GM21717 (cell line): ENCODE results near the gene XPC.
A peak's percentile ranks its signal among the peaks of the same experiment; 100 is the strongest.

ENCODE experiments used
- ATAC-seq: cut with Tn5 transposase; IDR thresholded peaks from one replicate; pipeline ENCODE4 v1.9.1; 2021; ENCODE audit warnings: mild to moderate bottlenecking, moderate library complexity; ENCODE audit not compliant: unreplicated experiment

XPC gene

DNA sequence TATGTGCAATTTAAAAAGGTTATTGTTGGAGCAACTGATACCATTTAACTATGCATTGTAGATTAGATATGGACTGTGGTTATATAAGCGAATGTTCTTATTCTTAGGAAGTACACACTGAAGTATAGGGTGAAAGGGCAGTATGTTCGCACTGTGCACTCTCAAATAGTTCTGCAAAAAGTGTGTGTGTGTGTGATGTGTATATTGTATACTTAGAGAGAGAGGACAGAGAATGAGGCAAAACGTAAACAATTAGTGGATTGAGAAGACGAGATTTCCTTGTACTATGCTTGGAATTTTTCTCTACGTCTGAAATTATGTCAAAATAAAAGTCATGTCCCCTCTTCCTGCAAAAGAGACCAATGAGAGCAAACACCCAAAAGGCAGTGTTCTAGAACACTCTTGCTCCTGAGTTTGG, 30.6 kb upstream of the XPC start:
- ATAC-seq, result no peak

DNA sequence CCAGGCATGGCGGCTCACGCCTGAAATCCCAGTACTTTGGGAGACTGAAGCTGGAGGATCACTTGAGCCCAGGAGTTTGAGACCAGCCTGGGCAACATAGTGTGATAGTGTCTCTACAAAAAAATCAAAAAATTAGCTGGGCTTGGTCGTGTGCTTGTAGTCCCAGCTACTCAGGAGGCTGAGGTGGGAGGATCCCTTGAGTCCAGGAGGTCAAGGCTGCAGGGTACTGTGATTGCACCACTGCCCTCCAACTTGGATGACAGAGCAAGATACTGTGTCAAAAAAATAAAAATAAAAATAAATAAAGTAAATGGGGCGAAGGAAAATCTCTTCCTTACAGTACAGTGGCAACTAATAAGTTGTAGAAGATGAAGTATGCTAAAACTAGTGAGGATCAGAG, 29.8 kb upstream of the XPC start:
- ATAC-seq, result no peak

DNA sequence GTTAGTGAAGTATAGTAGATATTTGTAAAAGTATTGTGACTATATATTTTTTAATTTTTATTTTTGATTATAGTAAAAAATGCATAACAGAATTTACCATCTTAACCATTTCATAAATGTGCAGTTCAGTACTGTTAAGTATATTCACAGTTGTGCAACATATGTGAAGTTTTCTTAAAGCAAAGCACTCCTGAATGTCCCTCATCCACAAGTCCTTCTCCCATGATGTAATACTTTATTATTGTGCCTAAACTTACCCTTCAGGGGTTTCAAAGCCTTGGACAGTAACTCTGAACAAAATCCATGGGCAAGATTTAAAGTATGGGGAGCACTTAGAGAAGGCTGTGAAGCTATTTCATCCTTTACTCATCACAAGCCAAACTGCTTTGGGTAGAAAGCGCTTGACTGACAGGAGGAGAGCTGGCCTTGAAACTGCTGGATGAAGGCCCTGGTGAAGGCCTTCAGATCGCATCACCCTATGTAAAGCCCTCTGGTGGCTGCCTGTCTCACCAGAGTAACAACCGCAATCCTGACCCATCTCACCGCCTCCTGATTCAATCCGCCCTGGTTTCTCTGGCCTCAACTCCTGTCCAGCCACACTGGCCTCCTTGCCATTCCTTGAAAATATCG, 28.3 kb upstream of the XPC start:
- no peak for ATAC-seq

DNA sequence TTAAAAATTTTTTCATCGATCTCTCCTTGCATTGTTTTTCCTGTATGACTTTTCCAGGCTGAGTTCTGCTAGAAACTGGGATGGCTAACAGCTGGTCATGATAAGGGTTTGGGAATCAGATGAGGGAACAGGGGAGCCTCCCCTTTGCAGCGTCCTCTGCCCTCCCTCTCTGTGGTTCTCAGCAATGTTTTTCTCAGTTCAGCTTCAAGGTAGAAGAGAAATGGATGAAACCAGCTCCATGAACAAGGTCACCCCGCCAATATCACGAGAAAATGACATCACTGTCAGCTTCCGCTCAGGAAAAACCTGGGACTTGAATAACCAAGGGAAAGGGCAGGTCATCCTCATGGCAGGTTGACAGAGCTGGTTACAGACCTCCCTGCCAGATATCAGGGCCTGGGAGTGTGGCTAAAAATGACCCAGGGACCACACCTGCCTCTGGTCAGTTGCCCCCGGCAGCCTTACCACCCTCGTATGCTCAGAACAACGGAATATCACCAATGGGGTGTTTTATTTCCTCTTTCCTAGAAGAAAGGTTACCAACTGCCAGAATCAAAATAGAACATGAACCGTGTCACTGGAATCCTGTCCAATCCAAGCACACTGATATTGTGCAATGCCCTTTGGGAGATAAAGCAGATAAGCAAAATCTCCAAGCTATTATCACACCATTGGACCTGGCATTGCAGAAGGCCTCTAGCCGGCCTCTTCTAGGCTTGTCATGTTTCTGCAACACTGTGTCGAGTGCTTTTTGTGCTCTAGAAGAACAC, 26.3 kb upstream of the XPC start:
- ATAC-seq, result no peak

DNA sequence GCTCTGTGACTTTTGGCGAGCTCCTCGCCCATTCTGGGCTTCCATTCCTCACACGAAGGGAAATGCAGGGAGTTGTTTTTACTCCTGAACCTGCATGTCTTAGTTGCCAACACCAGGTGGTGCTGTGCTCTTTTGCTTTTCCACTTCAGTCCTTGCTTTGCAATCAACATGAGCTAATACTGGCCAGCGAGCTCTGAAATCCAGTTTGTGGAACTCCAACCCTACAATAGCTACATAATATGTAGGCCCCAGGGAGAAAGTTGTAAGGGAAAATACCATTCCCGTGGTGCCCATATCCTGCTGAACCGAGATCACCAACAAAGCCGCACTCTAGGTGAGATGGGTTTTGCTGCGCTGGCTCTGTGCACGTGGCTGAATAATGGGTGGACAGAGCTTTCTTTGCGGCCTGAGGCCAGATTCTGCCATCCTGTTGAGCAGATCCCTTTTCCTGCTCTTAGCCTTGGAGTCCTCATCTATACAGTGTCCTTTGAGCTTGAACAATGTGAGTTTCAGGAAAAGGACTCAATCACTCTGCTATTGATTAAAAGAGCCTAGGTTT, 25.2 kb upstream of the XPC start:
- ATAC-seq, result no peak

DNA sequence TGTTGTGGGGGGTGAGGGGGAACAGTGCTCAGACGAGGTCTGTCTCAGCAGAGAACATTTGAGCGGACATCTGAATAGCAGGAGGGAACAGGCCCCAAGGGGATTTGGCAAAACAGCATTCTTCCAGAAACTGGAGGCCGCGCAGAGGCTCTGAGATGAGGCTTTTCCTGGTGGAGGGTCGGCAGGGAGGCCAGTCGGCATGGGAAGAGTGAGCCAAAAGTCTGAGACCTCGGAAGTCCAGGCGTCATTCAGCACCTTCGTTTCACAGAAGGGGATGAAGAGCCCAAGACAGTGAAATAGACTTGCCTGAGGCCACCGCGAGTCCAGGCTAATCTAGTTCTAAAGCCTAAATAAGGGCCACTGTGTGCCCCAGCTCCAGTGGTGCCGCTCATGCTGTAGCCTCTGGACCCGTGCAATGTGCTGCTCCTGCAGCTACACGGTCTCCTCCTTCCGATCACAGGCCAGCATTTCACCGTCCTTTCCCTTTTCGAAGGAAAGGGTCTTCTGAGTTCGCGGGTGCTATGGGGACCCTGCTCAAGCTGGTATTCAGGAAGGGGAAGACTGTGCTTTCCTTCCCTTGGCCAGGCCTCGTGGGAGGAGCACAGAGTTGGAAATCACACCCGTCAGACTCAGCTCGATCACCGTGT, 24.6 kb upstream of the XPC start:
- ATAC-seq, result no peak

DNA sequence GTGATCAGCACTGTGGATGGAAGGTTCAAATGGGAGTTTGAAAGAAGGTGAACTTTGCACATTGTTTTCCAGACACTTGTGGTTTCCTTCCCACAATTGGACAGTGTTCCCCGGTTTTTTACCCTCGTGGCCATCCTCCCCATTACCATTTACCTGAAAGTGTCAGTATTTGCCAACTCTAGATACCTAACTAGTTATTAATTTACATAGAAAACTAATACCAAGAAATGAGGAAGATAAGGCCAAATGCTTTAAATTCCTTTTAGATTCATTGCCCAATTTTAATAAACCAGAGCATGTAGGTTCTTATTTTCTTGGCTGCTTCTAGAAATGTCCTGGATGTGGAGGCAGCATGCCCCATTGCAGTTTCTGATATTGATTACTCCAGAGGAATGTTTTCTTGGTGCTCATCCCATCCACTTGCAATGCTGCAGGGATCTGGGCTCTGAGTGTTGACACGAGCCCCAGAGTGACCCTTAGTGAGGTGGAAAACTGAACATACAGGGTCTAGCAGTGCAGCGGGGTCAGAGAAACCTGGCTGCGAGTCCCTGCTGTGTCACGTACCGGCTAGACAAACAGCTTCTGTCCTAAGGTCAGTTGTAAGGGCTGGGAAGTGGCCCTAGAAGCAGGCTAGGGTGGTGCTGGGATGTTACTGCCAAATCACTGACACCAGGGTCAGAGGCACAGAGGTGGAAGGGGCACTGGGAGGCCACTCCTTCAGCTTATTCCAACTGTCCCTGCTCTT, 23.7 kb upstream of the XPC start:
- ATAC-seq, result no peak

DNA sequence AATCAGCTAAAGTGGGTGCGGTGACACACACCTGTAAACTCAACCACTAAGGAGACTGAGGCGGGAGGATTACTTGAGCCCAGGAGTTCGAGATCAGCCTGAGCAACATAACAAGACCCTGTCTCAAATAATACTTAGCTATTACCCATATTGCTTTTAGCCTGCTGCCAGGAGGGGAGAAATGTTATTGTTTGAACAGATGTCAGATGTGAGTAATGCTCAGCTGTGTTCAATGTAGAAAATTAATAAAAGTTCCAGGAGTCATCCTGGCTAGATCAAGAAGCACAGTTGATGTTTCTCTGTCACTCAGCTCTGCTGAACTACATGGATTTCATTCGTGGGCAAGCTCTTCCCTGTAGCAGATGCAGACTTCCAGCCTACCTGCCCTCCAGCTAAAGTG, 22.4 kb upstream of the XPC start:
- no peak for ATAC-seq

DNA sequence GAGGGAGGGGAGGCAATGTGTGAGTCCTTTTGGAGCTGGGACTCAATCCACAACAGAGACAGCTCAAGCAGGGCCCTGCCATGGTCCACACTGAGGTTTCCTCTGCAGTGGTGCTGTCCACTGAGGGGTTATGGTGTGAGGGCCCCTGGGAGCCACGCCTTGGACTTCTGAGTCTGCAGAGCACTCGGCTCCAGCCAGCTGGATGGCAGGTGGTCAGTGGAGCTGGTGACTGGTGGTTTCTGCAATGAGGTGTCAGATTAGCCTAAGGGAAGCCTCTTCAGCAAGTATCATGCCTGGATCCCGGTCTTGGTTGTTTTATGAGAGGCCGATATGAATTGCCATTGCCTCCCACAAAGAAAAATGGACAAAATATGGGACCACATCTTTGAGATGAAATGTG, 21.9 kb upstream of the XPC start:
- ATAC-seq, result no peak

DNA sequence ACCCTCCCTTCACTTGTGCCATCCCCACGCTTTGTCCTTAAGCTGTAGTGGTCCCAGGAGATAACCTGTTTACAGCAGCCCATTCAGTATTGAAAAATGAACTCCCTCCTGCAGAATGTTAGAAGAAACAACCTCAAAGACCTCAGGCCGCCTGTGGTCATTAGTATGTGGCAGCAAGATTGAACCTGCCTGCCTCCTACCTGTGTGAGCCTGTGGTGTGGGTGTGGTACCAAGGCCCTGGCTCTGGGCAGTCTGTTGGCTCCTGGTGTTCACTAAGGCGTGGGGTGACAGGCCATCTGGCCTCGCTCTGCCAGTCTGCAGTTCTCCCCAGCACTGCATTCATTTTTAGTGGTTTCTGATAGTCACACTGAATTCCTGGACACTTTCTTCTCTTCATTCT, 21.2 kb upstream of the XPC start:
- ATAC-seq, result no peak

DNA sequence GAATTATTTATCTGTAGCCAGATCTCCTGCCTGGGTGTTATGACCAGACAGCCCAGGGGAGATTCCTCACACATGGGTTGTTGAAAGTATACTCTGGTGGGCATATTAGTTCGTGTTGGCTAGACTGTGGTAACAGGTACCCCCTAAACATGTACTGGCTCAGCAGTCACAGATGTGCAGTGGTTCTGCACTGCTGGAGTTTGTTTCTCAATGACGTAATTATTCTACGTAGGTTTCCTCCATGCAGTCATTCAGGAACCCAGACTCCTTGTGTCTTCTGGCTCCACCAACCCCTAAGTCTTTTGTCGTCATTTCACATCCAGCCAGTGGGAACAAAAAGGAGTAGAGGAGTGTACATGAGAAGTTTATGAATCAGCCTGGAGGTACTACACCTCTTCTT, 16.5 kb upstream of the XPC start:
- no peak for ATAC-seq

DNA sequence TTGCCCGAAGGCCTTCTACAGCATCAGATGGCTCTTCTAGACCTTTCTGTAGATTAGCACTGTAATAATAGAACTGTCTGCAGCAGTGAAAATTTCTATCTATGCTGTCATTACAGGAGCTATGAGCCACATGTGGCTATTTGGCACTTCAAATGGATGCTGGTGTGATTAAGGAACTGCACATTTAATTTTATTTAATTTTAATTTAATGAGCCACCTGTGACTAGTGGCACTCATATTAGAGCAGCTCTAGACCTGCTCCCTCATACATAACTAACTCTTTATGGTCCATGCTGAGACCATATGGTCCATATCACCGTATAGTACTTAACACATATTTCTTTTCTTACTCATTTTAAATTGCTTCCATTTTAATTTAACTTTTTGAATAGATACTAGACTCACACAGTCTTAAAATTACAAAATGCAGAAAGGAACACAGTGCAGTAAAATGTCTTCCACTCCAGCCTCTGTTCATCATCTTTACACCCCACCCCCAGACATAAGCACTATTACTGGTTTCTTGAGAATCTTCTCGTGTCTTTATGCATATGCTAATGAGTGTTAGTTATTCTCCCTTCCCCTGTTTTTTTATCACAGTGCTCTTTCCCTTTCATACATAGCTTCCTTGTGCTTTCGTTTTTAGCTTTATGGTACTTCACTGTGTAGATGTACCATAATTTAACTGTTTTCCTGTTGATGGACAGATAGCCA, 9.8 kb upstream of the XPC start:
- no peak for ATAC-seq

DNA sequence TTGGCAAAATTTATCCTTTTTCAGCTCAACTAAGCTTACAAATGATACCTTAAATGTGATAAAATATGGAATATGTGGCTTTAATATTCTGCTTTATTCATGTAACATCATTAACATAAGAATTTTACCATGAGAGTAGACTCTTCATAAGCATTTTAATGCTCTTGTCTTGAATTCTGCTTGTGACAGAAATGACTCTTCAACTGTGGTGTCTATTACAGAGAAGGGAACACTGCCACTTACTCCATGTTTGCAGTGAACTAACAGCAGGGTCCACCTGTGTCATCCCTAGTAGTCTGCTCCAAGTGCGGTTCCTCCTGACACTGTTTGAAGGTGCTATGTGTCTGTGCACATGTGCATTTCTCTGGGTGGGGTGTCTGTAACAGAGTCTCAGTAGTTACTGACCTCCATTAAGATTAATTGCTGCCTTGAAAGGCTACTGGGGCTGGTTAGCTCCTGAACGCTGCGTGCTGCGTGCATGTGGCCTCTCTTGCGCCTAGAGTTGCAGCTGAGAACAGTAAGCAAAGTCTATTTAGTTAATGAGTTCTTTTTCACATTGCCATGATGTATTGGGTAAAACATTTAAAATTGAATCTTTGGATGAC, 8.6 kb upstream of the XPC start:
- no peak for ATAC-seq

DNA sequence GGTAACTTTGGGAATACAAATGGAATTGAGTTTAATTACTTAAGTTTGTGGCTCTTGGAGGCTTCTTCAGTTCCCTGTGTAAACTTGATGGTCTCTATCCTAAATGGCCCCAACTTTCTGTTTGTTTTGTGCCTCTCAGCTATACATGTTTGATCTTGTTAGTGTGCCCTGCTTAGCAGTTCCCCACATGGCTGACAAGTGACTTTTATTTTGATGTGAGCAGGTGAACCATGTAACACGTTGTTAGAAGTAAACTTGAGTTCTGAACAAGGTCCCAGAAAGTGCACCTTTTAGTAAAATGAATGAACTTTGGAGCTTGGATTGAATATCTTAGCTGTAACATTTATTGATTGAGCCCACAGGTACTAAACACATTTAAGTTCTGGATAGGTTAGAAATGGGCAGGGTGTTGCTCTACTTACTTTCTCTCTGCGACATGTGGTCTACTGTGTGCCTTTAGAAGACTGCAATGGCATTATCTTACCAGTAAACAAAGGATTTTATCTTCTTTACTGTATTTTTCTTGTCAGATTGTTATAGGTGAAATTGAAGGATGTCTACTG, 4.7 kb upstream of the XPC start:
- no peak for ATAC-seq

DNA sequence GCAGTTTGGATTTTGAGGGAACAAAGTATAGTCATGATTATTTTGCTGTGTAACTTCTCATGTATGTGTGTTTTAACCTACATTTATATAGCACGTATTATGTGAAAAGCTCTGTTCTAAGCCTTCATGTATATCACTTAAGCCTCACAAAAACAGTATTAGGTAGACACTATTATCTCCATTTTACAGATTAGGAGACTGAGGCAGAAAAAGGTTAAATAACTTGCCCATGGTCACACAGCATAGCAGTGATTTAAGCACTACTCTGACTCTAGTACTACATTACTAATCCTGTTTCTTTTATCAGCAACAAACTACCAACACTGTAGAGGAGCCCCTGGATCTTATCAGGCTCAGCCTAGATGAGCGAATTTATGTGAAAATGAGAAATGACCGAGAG, 2.9 kb upstream of the XPC start:
- no peak for ATAC-seq

DNA sequence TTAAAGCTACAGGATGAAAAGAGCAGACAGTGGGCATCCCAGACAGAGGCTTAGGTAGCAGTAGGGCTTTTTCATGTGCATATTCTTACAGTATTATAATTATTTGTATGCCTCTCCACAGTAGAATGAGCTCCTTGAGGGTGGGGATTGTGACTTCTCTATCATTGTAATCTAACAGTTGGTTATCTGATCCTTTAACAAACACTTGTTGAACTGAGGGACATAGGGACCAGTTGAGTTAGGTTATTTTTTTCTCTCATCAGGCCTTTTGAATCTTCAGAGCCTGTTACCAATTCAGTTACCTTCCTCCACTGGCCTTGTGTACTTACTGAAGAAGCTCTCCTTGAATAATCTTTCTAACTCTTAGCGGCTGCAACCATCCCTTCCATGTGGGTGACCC, 1.4 kb upstream of the XPC start:
- ATAC-seq, result no peak

DNA sequence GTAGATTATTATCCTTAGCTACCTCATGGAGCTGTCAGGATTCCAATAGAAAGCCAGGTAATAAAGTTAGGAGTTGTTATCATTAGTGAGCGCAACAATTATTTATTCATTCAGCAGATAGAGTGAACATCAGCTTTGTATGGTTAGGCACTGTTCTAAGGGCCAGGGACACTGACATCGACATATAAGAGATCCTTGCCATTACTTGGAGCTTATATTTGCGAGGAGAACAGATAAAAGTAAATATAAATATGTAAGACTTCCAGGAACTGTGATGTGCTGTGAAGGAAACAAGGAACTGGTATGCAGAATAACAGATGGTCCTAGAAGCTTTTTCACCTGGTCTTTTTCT, 689 bp upstream of the XPC start:
- no peak for ATAC-seq

DNA sequence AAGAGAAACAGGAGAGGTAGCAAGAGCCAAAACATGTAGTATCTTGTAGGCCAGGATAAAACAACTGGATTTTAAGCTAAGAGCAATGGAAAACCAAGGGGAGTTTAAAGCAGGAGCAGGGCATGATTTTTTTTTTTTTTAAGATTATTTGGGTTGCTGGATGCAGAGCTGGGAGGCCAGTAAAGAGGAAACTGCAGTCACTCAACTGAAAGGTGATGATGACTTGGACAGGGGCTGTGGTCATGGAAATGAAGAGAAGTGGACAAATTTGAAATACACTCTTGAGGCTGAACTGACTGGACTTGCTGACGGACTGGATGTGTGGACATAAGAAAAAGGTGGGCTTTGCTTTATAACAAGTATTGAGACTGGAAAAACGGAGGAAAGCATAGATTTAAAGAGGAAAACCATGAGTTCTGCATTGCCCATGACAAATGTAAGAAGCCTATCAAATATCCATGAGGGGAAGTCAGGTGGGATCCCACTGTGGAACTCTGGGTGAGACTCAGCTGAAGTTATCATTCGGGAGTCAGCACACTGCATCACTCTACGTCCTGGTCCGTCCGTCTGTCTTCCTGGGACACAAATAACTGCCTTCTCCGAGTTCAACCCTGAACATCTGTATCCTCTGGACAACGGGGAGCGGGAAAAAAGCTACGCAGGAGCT, 688 bp downstream of the XPC start:
- peak; percentile 8 for ATAC-seq

DNA sequence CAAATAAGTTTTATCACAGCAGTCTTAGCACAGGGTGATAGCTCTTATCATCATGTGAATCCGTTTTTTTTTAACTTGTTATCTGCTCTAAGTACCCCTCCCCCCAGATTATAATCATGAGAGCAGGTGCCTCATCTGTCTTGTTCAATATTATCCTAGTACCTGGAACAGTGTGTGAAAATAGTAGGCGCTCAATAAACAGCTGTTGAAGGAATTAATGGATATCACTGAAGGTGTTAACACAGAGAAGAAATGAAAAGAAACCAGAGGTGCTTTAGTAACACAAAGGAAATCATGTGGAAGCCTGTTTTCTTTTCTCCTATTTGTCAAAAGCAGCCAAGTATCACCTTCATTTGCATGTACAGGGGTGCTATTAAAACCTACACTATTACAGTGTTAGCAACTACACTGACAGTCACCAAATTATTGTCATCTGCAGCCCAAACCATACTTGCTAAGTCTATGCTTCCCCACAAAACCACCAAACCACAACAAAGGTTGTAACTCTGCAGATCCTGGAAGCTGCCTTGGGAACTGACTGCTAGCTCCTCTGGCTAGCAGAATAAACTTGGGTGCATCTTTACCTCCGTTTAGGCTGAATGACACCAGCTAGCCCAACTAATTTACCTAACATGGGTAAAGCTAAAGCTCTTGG, 2.9 kb downstream of the XPC start:
- ATAC-seq, result peak; percentile 23
